ENCODE data around the gene TBL1X.

DNA sequence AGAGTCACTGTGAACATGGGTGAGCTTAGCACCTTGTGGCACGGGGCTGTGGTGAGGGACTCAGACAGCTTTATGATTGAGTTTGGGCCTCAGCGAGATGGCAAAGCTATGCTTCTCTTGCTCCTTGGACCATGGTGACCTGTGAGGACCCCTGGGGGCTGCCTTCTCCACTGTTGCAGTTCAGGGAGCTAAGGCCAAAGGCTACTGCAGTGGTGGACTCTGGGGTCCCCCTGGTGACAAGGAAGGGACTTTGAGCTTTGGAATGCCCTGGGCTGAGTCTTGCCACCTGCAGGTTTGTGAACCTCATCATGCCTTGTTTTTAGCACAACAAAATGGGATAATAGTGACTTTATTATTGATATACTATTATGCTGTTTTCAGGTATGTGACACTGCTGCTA lies 36.5 kb downstream of the TBL1X start:
- TF ChIP-seq, protein P1, sequence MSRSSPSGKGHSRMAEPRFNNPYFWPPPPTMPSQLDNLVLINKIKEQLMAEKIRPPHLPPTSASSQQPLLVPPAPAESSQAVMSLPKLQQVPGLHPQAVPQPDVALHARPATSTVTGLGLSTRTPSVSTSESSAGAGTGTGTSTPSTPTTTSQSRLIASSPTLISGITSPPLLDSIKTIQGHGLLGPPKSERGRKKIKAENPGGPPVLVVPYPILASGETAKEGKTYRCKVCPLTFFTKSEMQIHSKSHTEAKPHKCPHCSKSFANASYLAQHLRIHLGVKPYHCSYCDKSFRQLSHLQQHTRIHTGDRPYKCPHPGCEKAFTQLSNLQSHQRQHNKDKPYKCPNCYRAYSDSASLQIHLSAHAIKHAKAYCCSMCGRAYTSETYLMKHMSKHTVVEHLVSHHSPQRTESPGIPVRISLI (CRISPR knock-in tag; IDR thresholded peaks at IDR 0.05; ENCODE audit: borderline replicate concordance), result no peak
- TF ChIP-seq KDM1A (CRISPR knock-in tag; IDR thresholded peaks at IDR 0.05) (no peak), POLR2AphosphoS2 (IDR thresholded peaks at IDR 0.05; ENCODE audit: low read depth, low read length) (no peak), POLR2A (IDR thresholded peaks at IDR 0.05; ENCODE audit: insufficient read depth in 1 of 2, low read depth in 2 of 2, low read length in 2 of 2) (no peak), ZMAT3 (CRISPR knock-in tag; conservative IDR thresholded peaks at IDR 0.05) (no peak), ZNF30 (CRISPR knock-in tag; IDR thresholded peaks at IDR 0.05) (no peak), CAMTA2 (CRISPR knock-in tag; IDR thresholded peaks at IDR 0.05; ENCODE audit: borderline replicate concordance) (no peak), NR2C2 (CRISPR knock-in tag; IDR thresholded peaks at IDR 0.05; ENCODE audit: borderline replicate concordance) (no peak), BCLAF1 (IDR thresholded peaks at IDR 0.05) (no peak), CTCF (CRISPR knock-in tag; IDR thresholded peaks at IDR 0.05) (peak; percentile 41)
- TF ChIP-seq, protein P2, sequence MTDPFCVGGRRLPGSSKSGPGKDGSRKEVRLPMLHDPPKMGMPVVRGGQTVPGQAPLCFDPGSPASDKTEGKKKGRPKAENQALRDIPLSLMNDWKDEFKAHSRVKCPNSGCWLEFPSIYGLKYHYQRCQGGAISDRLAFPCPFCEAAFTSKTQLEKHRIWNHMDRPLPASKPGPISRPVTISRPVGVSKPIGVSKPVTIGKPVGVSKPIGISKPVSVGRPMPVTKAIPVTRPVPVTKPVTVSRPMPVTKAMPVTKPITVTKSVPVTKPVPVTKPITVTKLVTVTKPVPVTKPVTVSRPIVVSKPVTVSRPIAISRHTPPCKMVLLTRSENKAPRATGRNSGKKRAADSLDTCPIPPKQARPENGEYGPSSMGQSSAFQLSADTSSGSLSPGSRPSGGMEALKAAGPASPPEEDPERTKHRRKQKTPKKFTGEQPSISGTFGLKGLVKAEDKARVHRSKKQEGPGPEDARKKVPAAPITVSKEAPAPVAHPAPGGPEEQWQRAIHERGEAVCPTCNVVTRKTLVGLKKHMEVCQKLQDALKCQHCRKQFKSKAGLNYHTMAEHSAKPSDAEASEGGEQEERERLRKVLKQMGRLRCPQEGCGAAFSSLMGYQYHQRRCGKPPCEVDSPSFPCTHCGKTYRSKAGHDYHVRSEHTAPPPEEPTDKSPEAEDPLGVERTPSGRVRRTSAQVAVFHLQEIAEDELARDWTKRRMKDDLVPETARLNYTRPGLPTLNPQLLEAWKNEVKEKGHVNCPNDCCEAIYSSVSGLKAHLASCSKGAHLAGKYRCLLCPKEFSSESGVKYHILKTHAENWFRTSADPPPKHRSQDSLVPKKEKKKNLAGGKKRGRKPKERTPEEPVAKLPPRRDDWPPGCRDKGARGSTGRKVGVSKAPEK (CRISPR knock-in tag; IDR thresholded peaks at IDR 0.05; ENCODE audit: borderline replicate concordance), result no peak
